ENCODE data around the gene TP53INP2. TPM values are rescaled to one million over a fixed set of nuclear protein-coding genes. Genes with fewer than 3 reads are reported as not detected.

Gene TP53INP2
- total and polyA plus RNA-seq, 2 of the 4 experiments (the other 2 are of a cell fraction): 1.3 to 7.4 TPM

GRCh38 chr20:34729416-34729815 is 25.3 kb downstream of the TP53INP2 start:
- Histone ChIP-seq H2BK120ac (ENCODE audit: low read depth, low read length) (no peak overlapping the region), H4K8ac (ENCODE audit: low read depth in 2 of 2, low read length in 2 of 2) (no peak overlapping the region), H2BK5ac (ENCODE audit: low read depth, low read length, poor library complexity, severe bottlenecking) (no peak overlapping the region), H2BK20ac (ENCODE audit: low read depth, low read length) (no peak overlapping the region), H3K36me3 (ENCODE audit: control insufficient read depth, insufficient read depth, low read length) (peaks cover 33% of the 10 kb centered on the region), H3K27me3 (ENCODE audit: control insufficient read depth, insufficient read depth, low read length) (no peaks in the 10 kb centered on the region), H3K79me1 (ENCODE audit: low read depth in 1 of 2, low read length in 2 of 2) (peaks cover 0 to 4% of the 10 kb centered on the region in 2 experiments; a peak in 1 of 4 replicates), H3K4me3 (ENCODE audit: insufficient read depth, low read depth, low read length) (no peak overlapping the region), H3K27ac (ENCODE audit: insufficient read depth, low read length) (no peak overlapping the region), H3K18ac (ENCODE audit: low read depth, low read length) (no peak overlapping the region), H3K4me2 (ENCODE audit: low read depth, low read length) (no peak overlapping the region), H2AFZ (replicated peaks; ENCODE audit: low read length, poor library complexity) (no peak overlapping the region), H4K5ac (ENCODE audit: low read depth, low read length) (no peak overlapping the region), H2BK15ac (ENCODE audit: low read depth, low read length) (no peak overlapping the region), H3K23ac (ENCODE audit: low read depth, low read length) (no peak overlapping the region), H4K91ac (ENCODE audit: insufficient read depth, low read depth, low read length) (no peak overlapping the region), H3K9me1 (ENCODE audit: insufficient read depth, low read length) (peaks cover 3% of the 10 kb centered on the region), H3K9ac (ENCODE audit: low read depth, low read length) (no peak overlapping the region), H2AK5ac (ENCODE audit: low read depth, low read length) (no peak overlapping the region), H4K20me1 (ENCODE audit: insufficient read depth, low read length) (no peaks in the 10 kb centered on the region), H3K4ac (ENCODE audit: low read depth, low read length) (no peak overlapping the region), H3K9me3 (ENCODE audit: control insufficient read depth, insufficient read depth, low read length) (no peaks in the 10 kb centered on the region), H3K14ac (replicated peaks; ENCODE audit: low read depth, low read length) (no peak overlapping the region), H3K4me1 (ENCODE audit: control insufficient read depth, insufficient read depth, low read length) (no peaks in the 10 kb centered on the region), H2AK9ac (replicated peaks; ENCODE audit: low read depth, low read length, poor library complexity) (no peak overlapping the region), H3K56ac (ENCODE audit: extremely low read depth, insufficient read depth, low read length) (no peak overlapping the region)
- no peak for DNase-seq
- ChIA-PET CTCF (no interaction called here), POLR2A (ENCODE audit: unreplicated experiment) (interaction anchor here (0.6 kb wide), 1 partner anchor 39 kb away, joined by 3 read pairs; no protein-coding TSS in a partner anchor)
- in situ Hi-C loops (cut with MboI; ENCODE audit: low sequenced_read_pairs) (no loop called here), dilution Hi-C loops (cut with HindIII; ENCODE audit: low sequenced_read_pairs, unreplicated experiment) (no loop called here), intact Hi-C loops (cut with micrococcal nuclease) (no loop called here)
- BruUV-seq (replicated peaks): no TSS peak
- no CpG with 5 or more reads among the region's 2 CpGs for WGBS, 2 experiments (ENCODE audit: extremely low coverage in 2 of 2, insufficient read length in 1 of 2)
- no peak for ATAC-seq (ENCODE audit: low read depth)
- TF ChIP-seq USF2 (IDR thresholded peaks at IDR 0.05; ENCODE audit: low read depth, low read length) (no peak), RAD21 (IDR thresholded peaks at IDR 0.05; ENCODE audit: low read length) (no peak), CHD1 (IDR thresholded peaks at IDR 0.05; ENCODE audit: low read depth, low read length) (no peak), CEBPB (IDR thresholded peaks at IDR 0.05; ENCODE audit: low read depth, low read length) (no peak), POLR2A (IDR thresholded peaks at IDR 0.05; ENCODE audit: low read depth, low read length) (no peak), MXI1 (IDR thresholded peaks at IDR 0.05; ENCODE audit: borderline replicate concordance, low read depth, low read length) (no peak), RCOR1 (IDR thresholded peaks at IDR 0.05; ENCODE audit: insufficient replicate concordance, low read length) (no peak), NFE2L2 (IDR thresholded peaks at IDR 0.05; ENCODE audit: low read depth, low read length) (no peak), FOS (IDR thresholded peaks at IDR 0.05; ENCODE audit: low read depth, low read length) (no peak), SMC3 (IDR thresholded peaks at IDR 0.05; ENCODE audit: low read depth, low read length) (no peak)
- TF ChIP-seq, protein P1, sequence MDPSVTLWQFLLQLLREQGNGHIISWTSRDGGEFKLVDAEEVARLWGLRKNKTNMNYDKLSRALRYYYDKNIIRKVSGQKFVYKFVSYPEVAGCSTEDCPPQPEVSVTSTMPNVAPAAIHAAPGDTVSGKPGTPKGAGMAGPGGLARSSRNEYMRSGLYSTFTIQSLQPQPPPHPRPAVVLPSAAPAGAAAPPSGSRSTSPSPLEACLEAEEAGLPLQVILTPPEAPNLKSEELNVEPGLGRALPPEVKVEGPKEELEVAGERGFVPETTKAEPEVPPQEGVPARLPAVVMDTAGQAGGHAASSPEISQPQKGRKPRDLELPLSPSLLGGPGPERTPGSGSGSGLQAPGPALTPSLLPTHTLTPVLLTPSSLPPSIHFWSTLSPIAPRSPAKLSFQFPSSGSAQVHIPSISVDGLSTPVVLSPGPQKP (IDR thresholded peaks at IDR 0.05; ENCODE audit: borderline replicate concordance, low read depth, low read length): no peak
- TF ChIP-seq, protein P2, sequence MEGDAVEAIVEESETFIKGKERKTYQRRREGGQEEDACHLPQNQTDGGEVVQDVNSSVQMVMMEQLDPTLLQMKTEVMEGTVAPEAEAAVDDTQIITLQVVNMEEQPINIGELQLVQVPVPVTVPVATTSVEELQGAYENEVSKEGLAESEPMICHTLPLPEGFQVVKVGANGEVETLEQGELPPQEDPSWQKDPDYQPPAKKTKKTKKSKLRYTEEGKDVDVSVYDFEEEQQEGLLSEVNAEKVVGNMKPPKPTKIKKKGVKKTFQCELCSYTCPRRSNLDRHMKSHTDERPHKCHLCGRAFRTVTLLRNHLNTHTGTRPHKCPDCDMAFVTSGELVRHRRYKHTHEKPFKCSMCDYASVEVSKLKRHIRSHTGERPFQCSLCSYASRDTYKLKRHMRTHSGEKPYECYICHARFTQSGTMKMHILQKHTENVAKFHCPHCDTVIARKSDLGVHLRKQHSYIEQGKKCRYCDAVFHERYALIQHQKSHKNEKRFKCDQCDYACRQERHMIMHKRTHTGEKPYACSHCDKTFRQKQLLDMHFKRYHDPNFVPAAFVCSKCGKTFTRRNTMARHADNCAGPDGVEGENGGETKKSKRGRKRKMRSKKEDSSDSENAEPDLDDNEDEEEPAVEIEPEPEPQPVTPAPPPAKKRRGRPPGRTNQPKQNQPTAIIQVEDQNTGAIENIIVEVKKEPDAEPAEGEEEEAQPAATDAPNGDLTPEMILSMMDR (conservative IDR thresholded peaks at IDR 0.05; ENCODE audit: low read depth, low read length): no peak
